Erythroblast (primary cell): ENCODE measurements around the gene RNF220.
A peak's percentile ranks its signal among the peaks of the same experiment; 100 is the strongest.

ENCODE experiments used
- DNase-seq, 2 experiments: peaks; one replicate each; lab custom pipeline; 2025; lab: John Stamatoyannopoulos, UW
- GATA1 ChIP-seq: IDR thresholded peaks from 2 replicates; pipeline ENCODE4 v1.6.1; 2011; ENCODE audit warnings: low read depth, mild to moderate bottlenecking, control low read depth, low read length, moderate library complexity
- POLR2A ChIP-seq: IDR thresholded peaks from 2 replicates; pipeline ENCODE4 v1.6.1; 2011; ENCODE audit warnings: mild to moderate bottlenecking, low read length

RNF220 gene

DNA sequence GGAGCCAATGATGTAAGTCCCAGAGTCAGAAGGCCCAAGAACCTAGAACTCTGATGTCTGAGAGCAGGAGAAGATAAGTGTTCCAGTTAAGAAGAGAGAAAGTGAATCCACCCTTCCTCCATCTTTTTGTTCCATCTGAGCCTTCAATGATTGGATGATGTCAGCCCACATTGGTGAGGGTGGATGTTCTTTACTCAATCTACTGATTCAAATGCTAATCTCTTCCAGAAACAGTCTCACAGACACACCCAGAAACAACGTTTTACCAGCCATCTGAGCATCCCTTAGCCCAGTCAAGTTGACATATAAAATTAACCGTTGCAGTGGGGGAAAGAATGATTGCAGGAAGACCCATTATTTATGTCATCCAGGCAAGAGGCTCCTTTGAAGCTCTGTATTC, 16.5 kb upstream of the RNF220 start:
- TF ChIP-seq POLR2A = no peak
- TF ChIP-seq GATA1 = no peak
- DNase-seq = no peak

DNA sequence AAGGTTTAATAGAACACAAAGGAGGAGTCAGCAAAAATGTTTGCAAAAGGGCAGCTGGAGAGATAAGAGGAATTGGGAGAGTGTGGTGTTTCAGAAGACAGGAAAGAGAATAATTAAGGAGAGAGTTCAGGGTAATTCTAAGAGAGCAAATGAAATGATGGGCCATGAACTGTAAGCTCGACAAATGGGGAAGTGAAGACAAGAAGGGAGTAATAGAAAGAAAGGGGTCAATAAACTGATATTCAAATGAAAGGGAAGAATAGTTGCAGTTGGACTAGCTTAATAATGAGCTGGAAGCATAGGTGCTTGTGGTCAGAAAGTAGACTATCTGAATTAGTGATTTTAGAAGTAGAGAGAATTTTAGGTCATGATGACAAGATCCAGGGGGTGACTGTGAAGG, 15.6 kb upstream of the RNF220 start:
- DNase-seq = no peak
- TF ChIP-seq POLR2A (no peak), GATA1 (no peak)

DNA sequence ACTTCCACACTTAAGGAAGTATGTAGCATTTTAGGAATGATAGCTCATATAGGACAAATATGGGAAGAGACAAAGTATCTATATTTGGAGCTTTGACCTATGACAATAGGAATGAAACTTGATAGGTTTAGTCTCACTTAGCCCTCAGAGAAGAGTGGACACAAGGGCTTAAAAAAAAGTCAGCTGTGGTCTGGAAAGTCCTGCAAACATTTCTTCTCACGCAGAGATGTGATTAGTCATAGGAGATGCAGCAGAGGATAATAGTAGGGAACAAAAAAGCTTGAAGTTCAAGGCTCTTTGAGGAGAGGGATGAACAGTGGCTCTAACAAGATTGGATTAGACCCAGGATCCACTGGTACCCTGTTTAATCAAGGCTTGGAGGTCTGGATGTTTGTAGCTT, 14.8 kb upstream of the RNF220 start:
- TF ChIP-seq POLR2A (no peak), GATA1 (no peak)
- no peak for DNase-seq

DNA sequence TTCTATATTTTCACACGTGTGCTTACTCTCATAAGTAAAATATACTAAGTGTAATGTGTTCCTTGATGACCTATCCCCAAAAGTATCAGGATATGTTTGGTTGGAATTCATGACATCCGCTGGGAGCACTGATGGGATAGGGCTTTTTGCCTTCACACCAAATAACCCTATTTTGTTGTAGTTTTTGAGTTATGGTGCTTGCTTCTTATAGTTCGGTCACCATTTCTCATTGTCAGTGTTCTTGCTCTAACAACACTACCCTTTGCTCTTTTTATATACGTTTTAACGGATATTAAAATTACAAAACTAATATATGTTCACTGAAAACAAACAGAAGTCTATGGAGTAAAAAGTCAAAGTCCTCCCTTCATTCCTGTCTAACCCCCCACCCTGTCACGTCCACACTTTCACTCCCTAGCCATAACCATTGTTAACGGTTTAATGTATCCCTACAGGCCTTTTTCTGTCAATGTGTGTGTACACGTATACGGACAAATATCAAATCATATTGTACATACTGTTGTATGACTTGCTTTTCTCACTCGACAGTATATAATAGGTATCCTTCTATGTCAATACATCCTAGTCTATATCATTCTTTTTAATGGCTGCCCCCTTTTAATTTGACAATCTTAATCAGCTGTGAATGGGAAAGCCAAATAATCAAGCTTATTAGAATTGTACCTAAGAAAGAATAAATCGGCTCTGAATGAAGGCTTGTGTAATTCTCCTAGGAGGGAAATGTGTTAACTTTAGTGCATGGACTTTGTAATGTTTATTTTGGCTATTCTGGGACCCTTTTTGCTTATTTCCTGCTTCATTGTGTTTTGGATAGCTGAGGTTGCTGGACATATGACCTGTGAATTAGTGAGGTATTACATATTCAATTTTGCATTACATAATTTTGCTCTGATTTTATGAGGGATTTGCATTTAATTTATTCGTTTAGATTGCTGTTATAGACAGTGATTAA, 3.5 kb upstream of the RNF220 start:
- no peak for DNase-seq
- TF ChIP-seq GATA1 (no peak), POLR2A (no peak)

DNA sequence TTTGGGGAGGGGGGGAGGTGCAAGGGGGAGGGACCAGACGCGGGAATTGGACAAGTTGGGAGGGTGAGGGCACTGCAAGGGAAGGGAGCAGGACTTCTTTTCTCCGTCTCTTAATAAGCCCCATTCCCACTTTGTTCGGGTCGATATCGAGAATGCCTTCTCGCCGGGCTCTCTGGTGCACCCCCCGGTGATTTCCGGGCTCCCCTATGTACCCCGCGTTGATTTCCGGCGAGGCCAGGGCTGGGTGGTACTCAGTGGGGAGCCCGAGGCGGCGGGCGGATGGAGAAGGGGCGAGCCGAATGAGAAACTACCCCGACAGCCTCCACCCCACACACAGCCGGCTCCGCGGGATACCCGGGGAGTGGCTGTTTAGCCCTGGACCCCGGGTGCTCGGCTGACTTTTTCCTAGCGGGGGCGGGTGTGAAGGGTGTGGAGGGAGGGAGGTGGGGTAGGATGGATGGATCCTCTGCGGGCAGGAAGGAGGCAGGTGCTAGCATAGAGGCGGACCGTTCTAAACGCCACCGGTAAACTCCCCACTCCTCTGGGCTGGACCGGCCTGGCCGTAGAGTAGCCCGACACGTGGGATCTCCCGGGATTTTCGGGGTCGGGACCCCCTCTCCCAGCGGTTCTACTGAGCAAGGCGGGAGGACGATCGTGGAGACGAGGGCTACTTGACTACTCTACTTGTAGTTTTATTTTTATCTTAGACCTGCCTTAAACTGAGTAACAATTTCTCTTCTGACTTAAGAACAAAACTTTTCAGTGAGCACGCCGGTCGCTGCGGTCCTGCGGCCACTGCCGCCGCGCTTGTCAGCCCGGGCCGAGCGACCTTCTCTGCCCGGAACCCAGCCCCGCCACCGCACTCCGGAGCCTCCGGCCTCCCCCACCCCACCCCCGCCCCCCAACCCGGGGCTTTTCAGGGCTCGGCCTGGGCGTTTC, 1.0 kb downstream of the RNF220 start:
- DNase-seq = peak; percentile 16 to 23
- TF ChIP-seq POLR2A (no peak), GATA1 (no peak)

DNA sequence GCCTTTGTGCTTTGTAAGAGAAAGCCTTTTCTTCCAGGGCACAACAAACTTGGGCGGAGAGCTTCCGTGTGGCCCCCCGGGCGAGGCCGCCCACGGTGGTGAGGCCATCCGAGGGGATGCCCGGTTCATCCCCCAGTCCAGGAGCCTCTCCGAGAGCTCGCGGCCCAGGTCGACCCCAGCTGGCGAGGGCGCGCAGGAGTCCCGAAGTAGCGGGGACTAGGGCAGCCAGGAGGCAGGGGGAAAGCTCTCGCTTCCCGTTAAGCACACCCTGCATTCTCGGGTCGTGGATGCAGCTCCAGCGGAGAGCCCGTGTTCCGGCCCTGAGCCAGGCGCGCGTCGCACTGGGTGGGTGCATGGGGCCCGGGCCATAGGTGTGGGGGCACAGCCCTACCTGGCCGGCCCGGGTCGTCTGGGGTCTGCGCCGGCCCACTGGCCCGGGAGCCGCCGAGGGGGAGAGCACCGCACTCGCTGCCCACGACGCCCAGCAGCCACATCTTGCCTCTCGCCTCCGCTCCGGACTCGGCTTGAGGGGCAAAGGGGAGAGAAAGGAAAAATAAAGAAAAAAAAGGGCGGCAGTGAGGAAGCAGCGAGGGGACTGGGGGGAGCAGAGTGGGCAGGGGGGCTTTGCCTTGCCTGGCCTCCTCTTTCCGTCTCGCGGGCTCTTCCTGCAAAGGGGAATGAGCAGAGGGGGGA, 1.8 kb downstream of the RNF220 start:
- no peak for DNase-seq
- TF ChIP-seq GATA1 = no peak

DNA sequence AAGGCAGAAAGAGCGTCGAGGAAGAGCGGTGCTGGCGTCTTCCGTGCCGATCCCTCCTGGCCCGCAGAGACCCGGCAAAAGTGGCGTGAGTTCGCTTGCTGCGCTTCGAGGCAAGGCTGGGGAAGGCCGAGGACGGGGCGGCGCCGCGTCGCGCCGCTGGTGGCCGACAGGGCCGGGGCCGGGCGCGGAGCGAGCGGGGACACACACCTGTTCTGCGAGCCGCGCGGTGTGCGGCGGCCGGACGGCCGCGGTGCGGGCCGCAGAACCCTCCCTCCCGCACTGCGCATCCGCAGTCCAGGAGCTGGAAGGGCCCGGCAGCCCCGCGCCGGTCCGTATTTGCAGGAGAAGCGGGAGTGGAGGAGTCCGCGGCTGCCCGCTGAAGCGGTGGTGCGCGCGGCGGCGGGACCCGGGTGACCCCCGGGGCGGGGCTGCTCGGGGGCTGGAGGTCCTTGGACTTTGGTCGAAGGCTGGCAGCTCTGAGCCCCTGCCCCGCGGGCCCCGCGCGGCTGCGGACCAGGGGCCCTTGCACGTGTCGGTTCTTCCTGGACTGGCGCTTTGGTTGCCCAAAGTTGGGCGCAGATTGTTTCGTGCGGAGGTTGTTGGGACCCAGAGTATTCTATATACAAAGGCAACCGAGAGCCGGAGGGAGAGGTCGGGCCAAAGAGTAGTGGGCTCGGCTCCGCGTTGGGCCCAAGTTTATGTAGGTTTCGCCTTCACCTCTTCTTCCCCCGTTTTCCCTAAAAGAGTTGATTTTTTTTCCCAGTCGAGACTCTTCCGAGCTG, 2.6 kb downstream of the RNF220 start:
- DNase-seq = peak; percentile 10 to 17
- TF ChIP-seq POLR2A = no peak
- no peak for TF ChIP-seq GATA1

DNA sequence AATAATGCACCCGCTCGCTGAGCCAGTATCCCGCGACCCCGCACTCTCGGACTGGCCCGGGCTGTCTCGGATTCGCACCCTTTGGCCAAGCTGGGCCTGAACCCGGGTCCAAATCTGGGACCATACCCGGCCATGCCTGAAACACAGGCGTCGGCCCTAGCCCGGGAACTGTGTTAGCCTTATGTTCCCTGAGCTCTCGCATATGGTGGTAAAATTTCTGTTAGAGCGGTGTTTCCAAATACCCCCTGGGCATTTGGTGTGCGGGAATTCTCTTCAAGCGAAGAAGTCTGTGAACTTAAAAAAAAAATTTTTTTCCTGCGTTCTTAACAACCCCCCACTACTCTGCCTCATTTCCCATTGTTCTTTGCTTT, 3.1 kb downstream of the RNF220 start:
- no peak for DNase-seq
- TF ChIP-seq POLR2A = no peak
- TF ChIP-seq GATA1 = no peak

DNA sequence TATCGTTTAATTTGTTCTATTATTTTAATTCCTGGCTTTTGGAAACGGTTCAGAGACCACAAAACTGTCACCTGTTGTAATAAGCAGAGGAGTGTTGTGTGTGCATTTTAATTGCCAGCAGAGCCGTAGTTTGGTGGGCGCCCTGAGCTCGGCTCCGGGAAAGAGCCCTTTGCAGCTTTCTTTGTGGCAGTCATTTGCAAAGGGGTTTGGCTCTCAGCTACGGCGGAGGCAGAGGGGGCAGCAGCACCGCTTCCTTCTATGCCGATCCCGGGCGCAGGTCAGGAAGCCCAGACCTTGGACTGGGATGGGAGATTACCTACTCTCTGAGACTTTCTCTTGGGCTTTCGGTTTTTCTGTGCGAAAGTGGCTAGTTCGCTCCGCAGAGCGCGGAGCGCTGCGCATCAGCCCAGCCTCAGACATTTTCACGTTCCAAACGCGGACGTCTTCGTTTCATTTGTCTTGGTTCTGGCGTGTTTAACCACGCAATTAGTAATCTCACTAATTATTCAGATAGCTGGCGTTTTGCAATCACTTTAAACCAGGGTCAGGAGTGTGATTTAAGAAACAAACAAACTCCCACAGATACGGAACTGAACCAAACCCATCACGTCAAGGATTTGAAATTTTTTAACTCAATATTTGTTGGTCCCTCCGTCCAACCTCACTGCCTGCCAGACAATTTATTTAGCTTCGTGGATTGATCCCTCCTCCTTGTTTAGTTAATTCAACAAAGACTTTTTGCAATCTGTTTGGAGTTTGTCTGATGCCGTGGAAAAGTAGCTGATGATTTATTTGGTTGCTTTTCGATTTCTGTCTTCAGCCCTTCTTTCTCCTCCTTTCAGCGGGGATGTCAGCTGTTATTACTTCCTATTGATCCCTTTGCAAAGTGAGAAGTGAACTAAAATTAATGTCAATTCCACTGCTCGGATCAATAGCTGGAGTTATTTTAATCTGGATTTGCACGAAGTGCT, 3.9 kb downstream of the RNF220 start:
- TF ChIP-seq GATA1 (no peak), POLR2A (no peak)
- peak; percentile 14 to 37 for DNase-seq

DNA sequence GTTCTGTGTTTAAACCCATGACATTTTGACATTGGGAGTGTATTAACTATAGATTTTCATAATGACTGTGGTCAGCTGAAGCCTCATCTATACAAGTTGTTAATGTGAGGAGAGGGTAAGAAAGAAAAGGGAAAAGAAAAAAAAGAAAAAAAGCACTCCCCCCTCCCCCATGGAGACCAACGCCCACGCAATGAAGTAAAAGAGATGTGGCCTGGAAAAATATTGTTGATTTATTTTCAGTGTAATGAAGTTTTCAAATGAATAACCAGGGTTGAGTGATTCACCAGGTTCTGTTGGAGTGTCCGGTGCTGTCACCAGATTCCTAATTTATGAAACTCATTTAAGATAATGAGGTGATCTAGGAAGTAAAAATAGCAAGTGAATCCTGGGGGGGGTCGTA, 4.7 kb downstream of the RNF220 start:
- DNase-seq = no peak
- TF ChIP-seq POLR2A = no peak
- TF ChIP-seq GATA1 = no peak

DNA sequence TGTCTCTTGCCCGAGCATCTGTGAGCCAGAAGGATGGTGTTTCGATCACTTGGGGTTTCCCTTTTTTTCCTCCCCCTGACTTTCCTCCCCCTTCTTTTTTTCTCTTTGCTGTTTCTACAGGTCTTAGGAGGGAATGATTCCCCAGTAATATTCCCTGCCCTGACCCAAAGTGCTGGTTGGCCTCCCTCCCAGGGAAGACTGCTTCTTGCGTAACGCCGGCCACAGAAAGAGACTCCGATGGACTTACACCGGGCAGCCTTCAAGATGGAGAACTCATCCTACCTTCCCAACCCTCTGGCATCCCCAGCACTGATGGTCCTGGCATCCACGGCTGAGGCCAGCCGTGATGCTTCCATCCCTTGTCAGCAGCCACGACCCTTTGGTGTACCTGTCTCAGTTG, 6.8 kb downstream of the RNF220 start:
- DNase-seq = no peak
- TF ChIP-seq GATA1 (no peak), POLR2A (no peak)

DNA sequence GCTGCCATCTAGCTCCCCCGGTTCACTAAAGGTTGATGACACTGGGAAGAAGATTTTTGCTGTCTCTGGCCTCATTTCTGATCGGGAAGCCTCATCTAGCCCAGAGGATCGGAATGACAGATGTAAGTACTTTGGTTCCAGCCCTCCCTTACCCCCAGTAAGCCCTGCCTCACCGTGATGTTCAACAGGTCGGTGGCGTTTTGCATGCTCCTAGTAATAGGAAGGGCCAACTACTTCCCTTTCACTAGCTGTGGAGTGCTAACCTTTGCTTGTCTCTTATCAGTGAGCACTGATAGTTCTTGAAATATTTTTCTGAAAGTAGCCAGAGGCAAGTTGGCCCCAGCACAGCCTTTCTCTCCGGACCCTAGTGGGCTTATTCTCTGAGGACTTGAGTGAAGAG, 7.5 kb downstream of the RNF220 start:
- TF ChIP-seq GATA1 (no peak), POLR2A (no peak)
- DNase-seq = no peak
